Measurements from ENCODE around the gene RALGAPA1. TPM values are rescaled to one million over a fixed set of nuclear protein-coding genes. Genes with fewer than 3 reads are reported as not detected.

RALGAPA1 gene
- total RNA-seq, 1 donor from 2014 or later: 31.8 TPM

DNA sequence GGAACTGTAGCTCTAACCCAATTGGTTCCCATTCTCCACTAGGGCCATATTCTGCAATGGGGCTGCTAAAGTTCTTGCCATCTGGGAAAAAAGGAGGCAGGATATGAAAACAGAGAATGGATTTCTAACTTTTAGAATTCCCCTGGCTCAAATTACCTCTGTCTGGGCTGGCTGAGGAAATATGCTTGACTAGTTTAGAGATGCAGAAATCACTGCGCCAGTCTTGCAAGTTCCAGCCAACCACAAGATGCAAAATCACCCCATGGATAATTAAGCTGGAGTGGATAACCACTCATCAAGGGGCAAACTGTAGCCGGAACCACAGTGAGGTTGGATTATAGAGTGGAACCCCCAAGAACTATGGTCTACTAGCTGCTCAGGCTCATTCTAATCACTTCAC is 126.3 kb downstream of the RALGAPA1 start:
- no peaks in the 10 kb centered on the region for H3K4me1 ChIP-seq
- H3K36me3 ChIP-seq: peaks cover 42% of the 10 kb centered on the region
- TF ChIP-seq, protein P1, sequence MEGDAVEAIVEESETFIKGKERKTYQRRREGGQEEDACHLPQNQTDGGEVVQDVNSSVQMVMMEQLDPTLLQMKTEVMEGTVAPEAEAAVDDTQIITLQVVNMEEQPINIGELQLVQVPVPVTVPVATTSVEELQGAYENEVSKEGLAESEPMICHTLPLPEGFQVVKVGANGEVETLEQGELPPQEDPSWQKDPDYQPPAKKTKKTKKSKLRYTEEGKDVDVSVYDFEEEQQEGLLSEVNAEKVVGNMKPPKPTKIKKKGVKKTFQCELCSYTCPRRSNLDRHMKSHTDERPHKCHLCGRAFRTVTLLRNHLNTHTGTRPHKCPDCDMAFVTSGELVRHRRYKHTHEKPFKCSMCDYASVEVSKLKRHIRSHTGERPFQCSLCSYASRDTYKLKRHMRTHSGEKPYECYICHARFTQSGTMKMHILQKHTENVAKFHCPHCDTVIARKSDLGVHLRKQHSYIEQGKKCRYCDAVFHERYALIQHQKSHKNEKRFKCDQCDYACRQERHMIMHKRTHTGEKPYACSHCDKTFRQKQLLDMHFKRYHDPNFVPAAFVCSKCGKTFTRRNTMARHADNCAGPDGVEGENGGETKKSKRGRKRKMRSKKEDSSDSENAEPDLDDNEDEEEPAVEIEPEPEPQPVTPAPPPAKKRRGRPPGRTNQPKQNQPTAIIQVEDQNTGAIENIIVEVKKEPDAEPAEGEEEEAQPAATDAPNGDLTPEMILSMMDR (IDR thresholded peaks at IDR 0.05; ENCODE audit: borderline replicate concordance): no peak
- no peak overlapping the region for H3K4me3 ChIP-seq
- H3K9me3 ChIP-seq (replicated peaks): no peaks in the 10 kb centered on the region
- DNase-seq: no peak
- no peaks in the 10 kb centered on the region for H3K27me3 ChIP-seq (ENCODE audit: low read depth)
- H3K27ac ChIP-seq (replicated peaks): no peak overlapping the region
- intact Hi-C loops (cut with micrococcal nuclease): no loop called here

DNA sequence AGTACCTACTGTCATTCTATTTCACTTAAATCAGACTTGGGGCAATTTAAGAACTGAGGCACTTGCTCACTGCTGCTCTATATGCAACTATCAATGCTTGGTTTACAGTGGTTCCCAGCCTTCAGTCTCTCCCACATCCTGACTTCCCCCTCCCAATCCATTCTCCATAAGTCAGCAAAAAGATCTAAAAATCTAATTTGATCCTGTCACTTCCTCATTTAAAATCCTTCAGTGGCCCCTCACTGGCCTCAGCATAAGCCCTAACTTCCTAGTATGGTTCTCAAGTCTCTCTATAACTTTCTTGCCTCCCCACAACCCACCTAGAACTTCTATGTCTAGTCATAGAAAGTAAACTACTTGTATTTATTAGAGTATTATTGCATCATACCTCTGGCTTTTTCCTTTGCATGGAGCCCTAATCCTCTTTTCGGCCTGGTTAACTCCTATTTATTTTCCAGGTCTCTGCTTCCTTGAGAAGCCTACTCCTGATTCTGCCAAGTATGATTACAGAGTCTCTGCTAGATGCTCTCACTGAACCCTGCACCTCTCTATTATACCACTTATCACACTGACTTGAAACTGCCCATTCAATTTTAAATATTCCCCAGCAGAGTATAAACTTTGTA is 130.6 kb downstream of the RALGAPA1 start:
- Histone ChIP-seq H3K27ac (replicated peaks) (no peak overlapping the region), H3K4me1 (no peaks in the 10 kb centered on the region), H3K9me3 (replicated peaks) (no peaks in the 10 kb centered on the region), H3K27me3 (ENCODE audit: low read depth) (no peaks in the 10 kb centered on the region), H3K36me3 (peaks cover 71% of the 10 kb centered on the region), H3K4me3 (no peak overlapping the region)
- intact Hi-C loops (cut with micrococcal nuclease): no loop called here
- TF ChIP-seq, protein P1 (IDR thresholded peaks at IDR 0.05; ENCODE audit: borderline replicate concordance): no peak
- DNase-seq: no peak

DNA sequence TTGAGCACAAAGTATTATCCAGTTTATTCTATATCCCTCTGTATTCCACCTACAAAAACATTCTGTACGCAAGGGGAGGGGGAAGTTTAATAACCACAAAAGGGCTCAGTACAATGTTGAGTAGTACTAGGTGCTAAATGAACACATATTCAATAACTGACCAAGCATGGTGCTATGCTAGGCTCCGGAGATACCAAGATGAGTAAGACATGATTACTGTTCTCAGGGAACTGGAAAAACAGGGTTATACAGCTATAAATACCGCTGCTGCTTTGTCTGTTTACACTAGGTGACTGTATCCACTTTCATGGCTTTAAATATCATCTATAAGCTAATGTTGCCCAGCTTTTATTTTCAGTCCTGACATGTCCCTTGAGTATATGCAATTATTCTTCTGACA is 139.3 kb downstream of the RALGAPA1 start:
- peaks cover 81% of the 10 kb centered on the region for H3K36me3 ChIP-seq
- intact Hi-C loops (cut with micrococcal nuclease): no loop called here
- TF ChIP-seq, protein P1 (IDR thresholded peaks at IDR 0.05; ENCODE audit: borderline replicate concordance): no peak
- H3K4me3 ChIP-seq: no peak overlapping the region
- H3K9me3 ChIP-seq (replicated peaks): no peaks in the 10 kb centered on the region
- no peaks in the 10 kb centered on the region for H3K4me1 ChIP-seq
- DNase-seq: no peak
- no peaks in the 10 kb centered on the region for H3K27me3 ChIP-seq (ENCODE audit: low read depth)
- H3K27ac ChIP-seq (replicated peaks): no peak overlapping the region

DNA sequence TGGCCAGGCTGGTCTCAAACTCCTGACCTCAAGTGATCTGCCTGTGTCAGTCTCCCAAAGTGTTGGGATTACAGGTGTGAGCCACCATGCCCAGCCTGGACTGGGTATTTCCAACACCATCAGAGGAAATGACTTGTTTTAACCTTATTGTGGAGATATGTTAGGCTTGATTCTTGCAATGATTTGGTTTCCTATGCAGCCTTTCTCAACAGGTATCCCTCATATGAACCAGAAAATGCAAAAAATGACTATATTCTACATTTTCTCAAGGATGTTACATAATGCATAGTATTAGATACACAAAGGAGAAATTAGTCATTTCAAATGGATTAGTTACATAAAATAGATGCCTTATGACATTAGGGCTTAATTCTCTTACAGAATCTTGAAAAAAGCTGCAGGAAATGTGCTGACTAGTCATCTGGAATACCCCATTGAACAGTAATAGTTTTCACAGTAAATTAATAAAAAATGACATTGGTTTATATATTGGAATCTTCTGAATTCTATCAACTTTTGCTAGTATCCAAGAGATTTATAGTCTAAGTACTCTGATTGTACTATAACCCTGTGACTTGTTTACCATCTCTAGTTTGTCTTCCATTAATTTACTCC is 142.6 kb downstream of the RALGAPA1 start:
- Histone ChIP-seq H3K4me1 (no peaks in the 10 kb centered on the region), H3K36me3 (peaks cover 75% of the 10 kb centered on the region), H3K9me3 (replicated peaks) (no peaks in the 10 kb centered on the region), H3K27ac (replicated peaks) (no peak overlapping the region), H3K27me3 (ENCODE audit: low read depth) (no peaks in the 10 kb centered on the region), H3K4me3 (no peak overlapping the region)
- TF ChIP-seq, protein P1 (IDR thresholded peaks at IDR 0.05; ENCODE audit: borderline replicate concordance): no peak
- intact Hi-C loops (cut with micrococcal nuclease): no loop called here
- DNase-seq: no peak

DNA sequence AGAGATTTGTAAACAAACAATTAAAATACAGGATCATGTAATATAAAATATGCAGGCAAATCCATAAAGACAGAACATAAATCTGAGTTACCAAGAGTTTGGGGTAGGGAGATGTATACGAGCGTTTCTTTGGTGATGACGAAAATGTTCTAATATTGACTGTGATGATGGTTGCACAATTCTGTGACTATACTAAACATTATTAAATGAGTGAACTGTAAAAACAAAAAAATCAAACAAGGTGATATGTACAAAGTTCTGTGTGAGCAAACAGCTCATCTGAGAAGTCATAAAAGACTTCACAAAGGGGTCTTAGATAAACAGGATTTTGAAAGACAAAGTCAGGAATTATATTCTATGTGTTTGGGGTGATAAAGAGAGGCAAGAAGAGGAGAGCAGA is 147.2 kb downstream of the RALGAPA1 start:
- Histone ChIP-seq H3K27me3 (ENCODE audit: low read depth) (no peaks in the 10 kb centered on the region), H3K36me3 (peaks cover 49% of the 10 kb centered on the region), H3K4me1 (no peaks in the 10 kb centered on the region), H3K4me3 (no peak overlapping the region), H3K9me3 (replicated peaks) (no peaks in the 10 kb centered on the region), H3K27ac (replicated peaks) (no peak overlapping the region)
- TF ChIP-seq, protein P1 (IDR thresholded peaks at IDR 0.05; ENCODE audit: borderline replicate concordance): no peak
- intact Hi-C loops (cut with micrococcal nuclease): no loop called here
- DNase-seq: no peak

All from left ventricle myocardium inferior (tissue), 1 donor.